Rectal smooth muscle tissue (tissue), 1 donor: Measurements from ENCODE around the gene IFITM1.
"Not testable (repeated sequence)": the region's sequence is repeated elsewhere in the genome, so short reads cannot be mapped to it uniquely, and the experiment has no call there.

Experiments used
- H3K27ac ChIP-seq: one replicate; pipeline ENCODE4 v1.7.0; 2013; ENCODE audit warnings: low read depth, low read length, inconsistent platforms
- H3K27me3 ChIP-seq: one replicate; pipeline ENCODE4 v1.7.0; 2013; ENCODE audit warnings: low read length; ENCODE audit not compliant: control insufficient read depth, insufficient read depth
- H3K36me3 ChIP-seq: one replicate; pipeline ENCODE4 v1.7.0; 2013; ENCODE audit warnings: low read length; ENCODE audit not compliant: control insufficient read depth, insufficient read depth
- H3K4me1 ChIP-seq: one replicate; pipeline ENCODE4 v1.7.0; 2013; ENCODE audit warnings: low read length; ENCODE audit not compliant: control insufficient read depth, insufficient read depth
- H3K4me3 ChIP-seq: one replicate; pipeline ENCODE4 v1.7.0; 2013; ENCODE audit warnings: low read length
- H3K9ac ChIP-seq: one replicate; pipeline ENCODE4 v1.7.0; 2013; ENCODE audit warnings: low read length

IFITM1 gene

DNA sequence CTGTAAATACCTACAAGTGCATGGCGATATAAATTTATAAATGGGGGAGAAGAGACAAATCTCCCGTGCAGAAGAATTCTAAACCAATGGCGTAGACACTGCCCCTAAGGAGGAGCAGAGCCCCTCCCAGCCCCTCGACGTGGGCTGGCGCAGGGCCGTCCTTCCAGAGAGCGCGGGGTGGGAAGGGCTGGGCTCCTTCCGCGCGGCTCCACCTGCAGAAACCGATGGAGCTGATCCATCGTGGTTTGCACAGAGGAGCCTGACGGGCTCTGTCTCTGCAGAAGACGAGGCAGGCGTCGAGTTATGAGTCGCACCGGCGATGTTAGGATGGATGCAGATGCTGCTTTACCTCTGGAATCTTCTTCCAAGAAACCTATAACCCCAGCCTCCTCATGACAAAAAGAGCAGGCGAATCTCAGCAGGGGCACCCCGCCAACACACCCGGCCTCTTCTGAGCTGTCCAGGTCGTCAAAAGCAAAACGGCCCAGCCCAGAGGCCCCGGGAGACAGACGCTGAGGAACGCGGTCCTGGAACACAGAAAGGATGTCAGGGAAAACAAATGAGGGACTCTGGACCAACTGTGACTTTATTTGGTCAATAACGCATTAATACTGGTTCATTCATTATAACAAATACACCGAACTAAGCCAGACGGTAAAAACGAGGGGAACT lies 44.4 kb downstream of the IFITM1 start:
- no peaks in the 10 kb centered on the region for H3K27me3 ChIP-seq
- no peak overlapping the region for H3K27ac ChIP-seq

DNA sequence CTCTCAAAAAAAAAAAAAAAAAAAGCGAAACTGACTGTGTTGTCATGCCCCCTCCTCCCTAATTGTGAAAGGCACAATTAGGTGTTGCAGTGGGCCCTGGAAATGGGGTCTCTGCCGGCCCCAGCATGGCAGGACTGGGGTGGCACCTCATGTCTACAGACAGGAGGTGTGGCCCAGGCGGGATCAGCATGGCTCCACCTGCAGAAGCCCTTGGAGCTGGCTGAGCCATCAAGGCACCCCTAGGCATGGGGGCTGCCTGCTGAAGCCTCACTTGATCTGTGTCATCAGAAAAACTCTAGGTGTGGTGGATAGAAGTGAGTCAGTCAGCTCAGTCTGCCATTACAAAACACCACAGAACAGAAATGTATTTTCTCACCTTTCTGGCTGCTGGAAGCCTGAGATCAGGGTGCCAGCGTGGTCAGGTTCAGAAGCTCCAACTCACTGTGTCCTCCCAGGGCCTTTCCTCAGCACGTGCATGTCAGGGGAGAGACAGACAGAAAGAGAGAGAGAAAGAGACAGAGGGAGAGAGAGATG lies 45.4 kb downstream of the IFITM1 start:
- Histone ChIP-seq H3K4me1 (peaks cover 8% of the 10 kb centered on the region), H3K36me3 (no peaks in the 10 kb centered on the region), H3K9ac (no peak overlapping the region), H3K4me3 (no peak overlapping the region), H3K27me3 (no peaks in the 10 kb centered on the region), H3K27ac (no peak overlapping the region)

More for the DNA sequence above, 44.4 kb downstream of the IFITM1 start:
- Histone ChIP-seq H3K9ac (no peak overlapping the region), H3K36me3 (no peaks in the 10 kb centered on the region), H3K4me1 (peaks cover 16% of the 10 kb centered on the region), H3K4me3 (no peak overlapping the region)

DNA sequence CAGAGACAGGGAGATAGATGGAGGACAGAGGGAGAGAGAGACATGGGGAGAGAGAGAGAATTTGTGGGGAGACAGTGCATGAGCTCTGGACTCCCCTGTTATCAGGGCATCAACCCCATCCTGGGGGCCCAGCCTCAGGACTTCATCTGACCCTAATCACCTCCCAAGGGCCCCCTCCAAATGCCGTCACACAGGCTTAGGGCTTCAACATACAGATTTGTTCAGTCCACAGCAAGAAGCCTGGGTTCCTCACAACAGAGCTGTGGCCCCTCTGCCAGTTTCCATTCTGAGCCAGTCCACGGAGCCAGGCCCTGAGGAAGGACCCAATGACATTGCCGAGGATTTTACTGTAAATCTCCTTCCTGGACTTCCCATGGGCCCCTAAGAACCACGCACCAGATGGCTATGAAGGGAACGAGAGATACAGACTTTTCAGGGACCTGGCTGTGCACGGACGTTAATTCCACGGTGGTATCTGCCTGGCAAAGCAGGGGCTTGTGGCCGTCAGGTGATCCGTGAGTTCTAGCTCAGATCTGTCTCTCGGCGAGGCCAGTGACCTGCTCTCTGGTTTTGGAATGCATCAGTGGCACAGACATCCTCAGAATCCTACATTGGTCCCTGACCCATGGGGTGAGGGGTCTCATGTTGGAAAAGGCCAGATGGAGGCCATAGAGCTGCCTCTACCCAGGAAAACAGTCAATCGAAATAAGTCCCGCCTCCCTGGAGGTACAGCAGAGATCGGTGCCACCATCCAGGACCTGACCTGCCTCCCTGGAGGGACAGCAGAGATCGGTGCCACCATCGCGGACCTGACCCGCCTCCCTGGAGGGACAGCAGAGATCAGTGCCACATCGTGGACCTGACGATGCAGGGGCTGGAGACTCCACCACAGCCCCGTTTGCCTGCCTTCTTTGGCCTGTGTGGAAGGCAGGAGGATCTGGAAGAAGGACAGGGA lies 46.8 kb downstream of the IFITM1 start:
- H3K36me3 ChIP-seq, result no peaks in the 10 kb centered on the region
- peaks cover 5% of the 10 kb centered on the region for H3K27me3 ChIP-seq
- H3K27ac ChIP-seq, result no peak overlapping the region
- H3K9ac ChIP-seq, result no peak overlapping the region
- no peak overlapping the region for H3K4me3 ChIP-seq
- peaks cover 1% of the 10 kb centered on the region for H3K4me1 ChIP-seq

DNA sequence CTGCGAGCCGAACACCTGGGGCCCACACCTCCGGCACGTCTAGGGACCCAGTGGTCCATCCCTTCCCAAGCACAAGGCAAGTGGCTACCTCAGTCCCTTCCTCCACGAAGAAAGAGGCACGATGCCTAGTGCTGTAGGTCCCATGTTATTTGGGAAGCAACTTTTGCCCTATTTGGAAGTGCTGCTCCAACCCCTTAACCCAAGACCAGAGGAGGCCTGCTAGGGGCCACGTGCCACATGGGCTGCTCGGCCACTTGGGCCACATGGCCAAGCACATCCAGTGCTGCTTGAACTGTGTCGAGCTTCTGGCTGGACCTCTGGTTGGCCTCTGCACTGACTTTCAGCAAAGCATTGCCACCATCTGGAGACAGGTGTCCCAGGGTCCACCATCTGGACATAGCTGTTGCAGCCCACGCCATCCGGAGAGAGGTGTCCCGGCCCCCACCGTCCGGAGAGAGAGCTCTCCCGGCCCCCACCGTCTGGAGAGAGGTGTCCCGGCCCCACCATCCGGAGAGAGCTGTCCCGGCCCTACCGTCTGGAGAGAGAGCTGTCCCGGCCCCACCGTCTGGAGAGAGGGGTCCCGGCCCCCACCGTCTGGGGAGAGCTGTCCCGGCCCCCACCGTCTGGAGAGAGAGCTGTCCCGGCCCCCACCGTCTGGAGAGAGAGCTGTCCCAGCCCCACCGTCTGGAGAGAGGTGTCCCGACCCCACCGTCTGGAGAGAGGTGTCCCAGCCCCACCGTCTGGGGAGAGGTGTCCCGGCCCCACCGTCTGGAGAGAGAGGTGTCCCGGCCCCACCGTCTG lies 49.0 kb downstream of the IFITM1 start:
- Histone ChIP-seq H3K9ac (no peak overlapping the region), H3K4me3 (no peak overlapping the region), H3K36me3 (no peaks in the 10 kb centered on the region), H3K27me3 (peaks cover 12% of the 10 kb centered on the region), H3K27ac (no peak overlapping the region), H3K4me1 (no peaks in the 10 kb centered on the region)

DNA sequence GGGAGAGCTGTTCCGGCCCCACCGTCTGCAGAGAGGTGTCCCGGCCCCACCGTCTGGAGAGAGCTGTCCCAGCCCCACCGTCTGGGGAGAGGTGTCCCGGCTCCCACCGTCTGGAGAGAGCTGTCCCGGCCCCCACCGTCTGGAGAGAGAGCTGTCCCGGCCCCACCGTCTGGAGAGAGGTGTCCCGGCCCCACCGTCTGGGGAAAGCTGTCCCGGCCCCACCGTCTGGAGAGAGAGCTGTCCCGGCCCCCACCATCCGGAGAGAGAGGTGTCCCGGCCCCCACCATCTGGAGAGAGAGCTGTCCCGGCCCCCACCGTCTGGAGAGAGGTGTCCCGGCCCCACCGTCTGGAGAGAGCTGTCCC lies 49.6 kb downstream of the IFITM1 start:
- H3K27ac ChIP-seq, H3K4me1 ChIP-seq, H3K4me3 ChIP-seq, H3K36me3 ChIP-seq, H3K9ac ChIP-seq: not testable (repeated sequence)
- H3K27me3 ChIP-seq, result peaks cover 18% of the 10 kb centered on the region

DNA sequence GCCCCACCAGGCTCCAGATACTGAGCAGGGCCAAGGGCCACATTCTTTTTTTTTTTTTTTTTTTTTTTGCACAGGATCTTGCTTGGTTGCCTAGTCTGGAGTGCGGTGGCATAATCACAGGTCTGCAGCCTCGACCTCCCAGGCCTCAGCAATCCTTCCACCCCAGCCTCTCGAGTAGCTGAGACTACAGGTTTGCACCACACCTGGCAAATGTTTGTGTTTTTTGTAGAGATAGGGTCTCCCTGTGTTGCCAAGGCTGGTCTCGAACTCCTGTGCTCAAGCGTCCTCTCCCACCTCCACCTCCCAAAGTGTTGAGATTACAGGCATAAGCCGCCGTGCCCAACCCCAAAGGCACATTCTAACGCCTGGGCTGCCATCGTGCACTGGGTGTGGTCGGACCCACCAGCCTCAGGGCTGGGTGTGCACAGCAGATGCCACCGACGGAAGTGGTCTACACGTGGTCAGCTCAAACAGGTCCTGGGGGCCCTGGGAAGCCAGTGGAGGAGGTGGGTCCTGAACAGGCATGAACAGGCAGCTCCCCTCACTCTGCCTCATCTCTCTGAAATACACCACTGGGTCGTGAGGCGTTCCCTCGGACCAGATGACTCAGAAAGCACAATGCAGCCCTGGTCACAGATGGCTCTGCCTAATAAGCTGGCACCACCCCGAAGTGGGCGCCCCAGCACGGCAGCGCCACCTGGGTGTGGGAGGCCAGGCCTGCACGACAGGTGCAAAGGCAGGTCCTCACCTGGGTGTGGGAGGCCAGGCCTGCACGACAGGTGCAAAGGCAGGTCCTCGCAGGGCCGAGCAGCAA lies 50.3 kb downstream of the IFITM1 start:
- Histone ChIP-seq H3K27me3 (peaks cover 22% of the 10 kb centered on the region), H3K27ac (no peak overlapping the region), H3K4me3 (no peak overlapping the region), H3K4me1 (no peaks in the 10 kb centered on the region), H3K36me3 (no peaks in the 10 kb centered on the region), H3K9ac (no peak overlapping the region)
